Tibial nerve (tissue), 4 donors: ENCODE results near the gene CD9.

ENCODE experiments used
- EP300 ChIP-seq, 2 donors: sonication (generic); formaldehyde crosslinking; IDR thresholded peaks; one replicate each; pipeline ENCODE4 v1.6.1; 2017; ENCODE audit warnings: antibody characterized with exemption in 2 of 2, mild to moderate bottlenecking in 1 of 2
- POLR2A ChIP-seq, 2 donors: fragments of 450-650 bp; IDR thresholded peaks; one replicate each; pipeline ENCODE4 v1.6.1; 2017; ENCODE audit warnings: antibody characterized with exemption in 2 of 2, mild to moderate bottlenecking in 2 of 2, moderate library complexity in 2 of 2
- TF ChIP-seq, protein P1 (sequence below), 5 experiments: fragments of 200-600 bp in 3 of 5; fragments of 450-650 bp in 2 of 5; sonication (generic) in 3 of 5; IDR thresholded peaks; one replicate each; pipeline ENCODE4 v1.5.1; 2016 to 2019; ENCODE audit warnings: antibody characterized with exemption in 5 of 5, mild to moderate bottlenecking in 3 of 5, moderate library complexity in 2 of 5

DNA sequence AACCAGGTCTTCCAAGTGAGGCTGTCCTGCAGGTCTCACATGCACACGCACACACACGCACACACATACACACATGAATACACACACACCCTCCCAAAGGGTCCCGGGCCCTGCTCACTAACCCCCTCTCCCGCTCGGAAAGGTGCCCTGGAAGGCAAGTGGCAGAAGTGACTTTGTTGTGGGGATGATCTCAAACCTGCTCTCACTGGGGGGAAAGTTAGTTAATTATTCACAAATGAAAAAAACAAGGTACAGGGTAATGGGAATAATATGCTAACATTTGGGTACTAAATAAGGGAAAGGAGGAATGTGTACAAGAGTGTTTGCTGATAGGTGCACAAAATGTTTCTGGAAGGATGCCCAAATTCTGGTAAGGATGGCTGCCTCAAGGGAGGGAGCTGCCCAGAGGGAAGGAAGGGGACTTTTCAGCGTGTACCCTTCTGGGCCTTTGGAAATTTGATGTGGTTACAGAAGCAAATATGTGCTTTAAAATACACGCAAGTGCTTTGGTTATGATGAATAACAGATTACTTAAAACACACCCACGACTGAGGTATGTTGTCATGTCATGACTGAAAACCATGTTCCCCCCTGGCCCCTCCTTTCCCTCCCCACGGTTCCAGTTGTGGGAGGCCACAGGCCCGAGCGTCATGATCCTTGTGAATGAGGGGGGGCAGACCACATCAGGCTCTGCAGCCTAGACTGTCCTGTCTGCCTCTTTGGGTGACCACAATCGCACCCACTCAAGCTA lies 66.9 kb downstream of the CD9 start:
- TF ChIP-seq, protein P1, sequence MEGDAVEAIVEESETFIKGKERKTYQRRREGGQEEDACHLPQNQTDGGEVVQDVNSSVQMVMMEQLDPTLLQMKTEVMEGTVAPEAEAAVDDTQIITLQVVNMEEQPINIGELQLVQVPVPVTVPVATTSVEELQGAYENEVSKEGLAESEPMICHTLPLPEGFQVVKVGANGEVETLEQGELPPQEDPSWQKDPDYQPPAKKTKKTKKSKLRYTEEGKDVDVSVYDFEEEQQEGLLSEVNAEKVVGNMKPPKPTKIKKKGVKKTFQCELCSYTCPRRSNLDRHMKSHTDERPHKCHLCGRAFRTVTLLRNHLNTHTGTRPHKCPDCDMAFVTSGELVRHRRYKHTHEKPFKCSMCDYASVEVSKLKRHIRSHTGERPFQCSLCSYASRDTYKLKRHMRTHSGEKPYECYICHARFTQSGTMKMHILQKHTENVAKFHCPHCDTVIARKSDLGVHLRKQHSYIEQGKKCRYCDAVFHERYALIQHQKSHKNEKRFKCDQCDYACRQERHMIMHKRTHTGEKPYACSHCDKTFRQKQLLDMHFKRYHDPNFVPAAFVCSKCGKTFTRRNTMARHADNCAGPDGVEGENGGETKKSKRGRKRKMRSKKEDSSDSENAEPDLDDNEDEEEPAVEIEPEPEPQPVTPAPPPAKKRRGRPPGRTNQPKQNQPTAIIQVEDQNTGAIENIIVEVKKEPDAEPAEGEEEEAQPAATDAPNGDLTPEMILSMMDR (IDR thresholded peaks at IDR 0.05), result no peak
- TF ChIP-seq POLR2A (IDR thresholded peaks at IDR 0.05) (no peak), EP300 (IDR thresholded peaks at IDR 0.05) (no peak)
